GM23338 (cell line): ENCODE data around the gene SETBP1. TPM values are rescaled to one million over a fixed set of nuclear protein-coding genes. Genes with fewer than 3 reads are reported as not detected.

ENCODE experiments used
- ATAC-seq: fragments of 200-7000 bp; cut with Tn5 transposase; 3 replicates; pipeline ENCODE4 v1.9.1; 2020
- DNase-seq: peaks from one replicate; pipeline ENCODE4 v3.0.0-alpha.2; 2015; ENCODE audit warnings: low spot score
- H2AFZ ChIP-seq: fragments of 200-600 bp; sonication (generic); 2 replicates; pipeline ENCODE4 v1.8.0; 2016; ENCODE audit warnings: antibody characterized with exemption, mild to moderate bottlenecking, moderate library complexity
- H3F3A ChIP-seq: fragments of 200-600 bp; sonication (generic); replicated peaks from 2 replicates; pipeline ENCODE4 v1.8.0; 2017; ENCODE audit warnings: antibody characterized with exemption, mixed run types, low read depth
- H3K27ac ChIP-seq: fragments of 200-600 bp; sonication (generic); 2 replicates; pipeline ENCODE4 v1.6.1; 2016; ENCODE audit warnings: low read depth
- H3K27me3 ChIP-seq: fragments of 200-600 bp; sonication (generic); 2 replicates; pipeline ENCODE4 v1.8.0; 2016; ENCODE audit warnings: mild to moderate bottlenecking, mixed run types, moderate library complexity; ENCODE audit not compliant: insufficient read depth
- H3K36me3 ChIP-seq: fragments of 200-600 bp; sonication (generic); 2 replicates; pipeline ENCODE4 v1.8.0; 2016; ENCODE audit warnings: mild to moderate bottlenecking; ENCODE audit not compliant: insufficient read depth
- H3K4me1 ChIP-seq: fragments of 200-600 bp; sonication (generic); 2 replicates; pipeline ENCODE4 v1.8.0; 2016; ENCODE audit warnings: mild to moderate bottlenecking, moderate library complexity; ENCODE audit not compliant: insufficient read depth
- H3K4me2 ChIP-seq: fragments of 200-600 bp; sonication (generic); 2 replicates; pipeline ENCODE4 v1.7.1; 2017; ENCODE audit warnings: mixed run types
- H3K4me3 ChIP-seq: fragments of 200-600 bp; sonication (generic); 2 replicates; pipeline ENCODE4 v1.6.1; 2016; ENCODE audit warnings: mixed run types
- H3K79me2 ChIP-seq: fragments of 200-600 bp; sonication (generic); replicated peaks from 2 replicates; pipeline ENCODE4 v1.8.0; 2017; ENCODE audit warnings: mild to moderate bottlenecking; ENCODE audit not compliant: insufficient read depth
- H3K9me2 ChIP-seq: fragments of 200-600 bp; sonication (generic); 2 replicates; pipeline ENCODE4 v1.8.0; 2017; ENCODE audit not compliant: insufficient read depth
- H4K20me1 ChIP-seq: fragments of 200-600 bp; sonication (generic); replicated peaks from 2 replicates; pipeline ENCODE4 v1.8.0; 2017; ENCODE audit warnings: mild to moderate bottlenecking; ENCODE audit not compliant: insufficient read depth
- H3K27ac Mint-ChIP-seq: 2 replicates; pipeline ENCODE4 v1.8.0; 2020; ENCODE audit warnings: inconsistent platforms, mild to moderate bottlenecking, moderate library complexity, mixed read lengths
- H3K27me3 Mint-ChIP-seq: 3 replicates; pipeline ENCODE4 v1.8.0; 2022; ENCODE audit warnings: low read depth, mild to moderate bottlenecking, moderate library complexity, mixed read lengths, inconsistent platforms; ENCODE audit not compliant: insufficient read depth, poor library complexity
- H3K36me3 Mint-ChIP-seq: 3 replicates; pipeline ENCODE4 v1.8.0; 2021; ENCODE audit warnings: low read depth, mild to moderate bottlenecking, inconsistent platforms, moderate library complexity, mixed read lengths
- H3K4me1 Mint-ChIP-seq: 3 replicates; pipeline ENCODE4 v1.8.0; 2020; ENCODE audit warnings: mild to moderate bottlenecking, inconsistent platforms, mixed read lengths
- H3K4me3 Mint-ChIP-seq: 3 replicates; pipeline ENCODE4 v1.8.0; 2021; ENCODE audit warnings: moderate library complexity, mild to moderate bottlenecking, inconsistent platforms, mixed read lengths
- H3K9me3 Mint-ChIP-seq: 3 replicates; pipeline ENCODE4 v1.8.0; 2020; ENCODE audit warnings: moderate library complexity, mild to moderate bottlenecking, inconsistent platforms, mixed read lengths
- CREB1 ChIP-seq: fragments of 250-450 bp; sonication (Bioruptor Pico); IDR thresholded peaks from 2 replicates; pipeline ENCODE4 v1.5.0; 2020; ENCODE audit warnings: low read depth, mild to moderate bottlenecking, moderate library complexity
- CTCF ChIP-seq, 2 experiments: fragments of 200-600 bp in 1 of 2; sonication (generic) in 1 of 2; conservative IDR thresholded peaks; 2 replicates each; pipeline versions ENCODE4 v1.5.1 to v1.6.1; 2016 to 2017; ENCODE audit warnings: antibody characterized with exemption in 2 of 2, low read depth in 2 of 2, mild to moderate bottlenecking in 2 of 2, moderate library complexity in 1 of 2
- ETS1 ChIP-seq: IDR thresholded peaks from 2 replicates; pipeline ENCODE4 v1.6.1; 2016; ENCODE audit warnings: antibody characterized with exemption
- EZH2 ChIP-seq: fragments of 200-600 bp; sonication (generic); IDR thresholded peaks from one replicate; pipeline ENCODE4 v1.8.0; 2017; ENCODE audit warnings: antibody characterized with exemption, mild to moderate bottlenecking, low read depth; ENCODE audit not compliant: unreplicated experiment
- EZH2phosphoT487 ChIP-seq: fragments of 200-600 bp; sonication (generic); IDR thresholded peaks from one replicate; pipeline ENCODE4 v1.8.1; 2018; ENCODE audit warnings: antibody characterized with exemption; ENCODE audit not compliant: unreplicated experiment
- JUNB ChIP-seq: IDR thresholded peaks from one replicate; pipeline ENCODE4 v1.6.1; 2016; ENCODE audit warnings: antibody characterized with exemption; ENCODE audit not compliant: unreplicated experiment
- NANOG ChIP-seq: IDR thresholded peaks from 2 replicates; pipeline ENCODE4 v1.6.1; 2016; ENCODE audit warnings: antibody characterized with exemption, borderline replicate concordance
- POLR2AphosphoS5 ChIP-seq: IDR thresholded peaks from 2 replicates; pipeline ENCODE4 v1.6.1; 2016; ENCODE audit warnings: antibody characterized with exemption, low read depth
- REST ChIP-seq: IDR thresholded peaks from one replicate; pipeline ENCODE4 v1.6.1; 2018; ENCODE audit warnings: antibody characterized with exemption; ENCODE audit not compliant: unreplicated experiment
- STAT1 ChIP-seq: IDR thresholded peaks from one replicate; pipeline ENCODE4 v1.6.1; 2016; ENCODE audit warnings: antibody characterized with exemption; ENCODE audit not compliant: unreplicated experiment
- ZNF114 ChIP-seq: fragments of 250-450 bp; sonication (Bioruptor Pico); IDR thresholded peaks from 2 replicates; pipeline ENCODE4 v1.5.0; 2020; ENCODE audit warnings: mild to moderate bottlenecking, moderate library complexity
- ZNF331 ChIP-seq: fragments of 250-450 bp; sonication (Bioruptor Pico); IDR thresholded peaks from 2 replicates; pipeline ENCODE4 v1.5.0; 2020; ENCODE audit warnings: low read depth, mild to moderate bottlenecking, moderate library complexity
- ZNF462 ChIP-seq: fragments of 250-450 bp; sonication (Bioruptor Pico); IDR thresholded peaks from 2 replicates; pipeline ENCODE4 v1.5.0; 2020; ENCODE audit warnings: mild to moderate bottlenecking, moderate library complexity
- polyA plus RNA-seq: library from polyadenylated mRNA; unstranded; fragments of >200 nt; fragmentation: Nextera tagmentation; extraction: Ambion mirVana; gene quantifications from 2 replicates; pipeline ENCODE4 v1.2.1, GENCODE V29; 2016
- total RNA-seq: library from RNA; depleted of rRNA; stranded (reverse); fragments of >200 nt; shearing (Covaris generic); gene quantifications from 2 replicates; pipeline ENCODE4 v1.2.3, GENCODE V29; 2014

Gene SETBP1
- total and polyA plus RNA-seq, 2 experiments from 2014 or later = 1.6 to 5.5 TPM

GRCh38 chr18:45040879-45041278, 360.2 kb downstream of the SETBP1 start:
- H3K36me3 Mint-ChIP-seq = no peaks in the 10 kb centered on the region
- Histone ChIP-seq H3K4me2 (no peak overlapping the region), H3K36me3 (no peaks in the 10 kb centered on the region), H3F3A (no peaks in the 10 kb centered on the region), H3K27ac (no peak overlapping the region), H3K27me3 (no peaks in the 10 kb centered on the region), H3K9me2 (no peaks in the 10 kb centered on the region; the same call in 1 of the 2 replicates), H3K79me2 (no peaks in the 10 kb centered on the region), H2AFZ (no peak overlapping the region), H3K4me1 (no peaks in the 10 kb centered on the region), H4K20me1 (no peaks in the 10 kb centered on the region), H3K4me3 (no peak overlapping the region)
- H3K4me3 Mint-ChIP-seq = no peak overlapping the region
- H3K27ac Mint-ChIP-seq = no peak overlapping the region
- ATAC-seq = no peak
- no peak for TF ChIP-seq STAT1
- TF ChIP-seq EZH2 = no peak
- TF ChIP-seq JUNB = no peak
- no peak for TF ChIP-seq ZNF331
- no peak for TF ChIP-seq NANOG
- TF ChIP-seq CTCF (conservative IDR thresholded peaks at IDR 0.05; ENCODE audit: low read depth in 2 of 2) = no peak
- no peak for TF ChIP-seq POLR2AphosphoS5
- no peak for TF ChIP-seq ZNF462 (CRISPR knock-in tag)
- no peak for TF ChIP-seq REST
- TF ChIP-seq EZH2phosphoT487 = no peak
- TF ChIP-seq ETS1 = no peak
- TF ChIP-seq CREB1 (CRISPR knock-in tag) = no peak
- TF ChIP-seq ZNF114 = no peak
- no peaks in the 10 kb centered on the region for H3K4me1 Mint-ChIP-seq
- H3K9me3 Mint-ChIP-seq = no peaks in the 10 kb centered on the region
- H3K27me3 Mint-ChIP-seq = no peaks in the 10 kb centered on the region
- no peak for DNase-seq
